ENCODE results near the gene DLG1.

The DLG1 gene

DNA sequence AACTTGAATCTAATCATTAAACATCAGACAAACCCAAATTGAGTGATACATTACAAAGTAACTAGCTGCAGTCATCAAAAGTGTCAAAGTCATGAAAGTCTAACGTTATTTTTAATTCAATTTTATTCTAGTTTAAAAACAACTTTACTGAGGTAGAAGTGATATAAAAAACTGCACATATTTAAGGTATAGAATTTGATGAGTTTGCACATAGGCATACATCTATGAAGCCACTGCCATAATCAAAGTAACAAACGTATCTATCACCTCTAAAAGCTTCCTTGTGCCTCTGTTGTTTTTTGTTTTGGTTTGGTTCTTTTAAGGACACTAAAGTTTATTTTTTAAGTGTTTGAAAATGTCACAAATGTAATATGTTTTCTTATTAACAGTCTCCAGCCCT lies 130.9 kb downstream of the DLG1 start:
- DNase-seq, result no peak

- no peak for DNase-seq
Observed at GRCh38 chr3:197165890-197166289, 132.5 kb downstream of the DLG1 start.

DNA sequence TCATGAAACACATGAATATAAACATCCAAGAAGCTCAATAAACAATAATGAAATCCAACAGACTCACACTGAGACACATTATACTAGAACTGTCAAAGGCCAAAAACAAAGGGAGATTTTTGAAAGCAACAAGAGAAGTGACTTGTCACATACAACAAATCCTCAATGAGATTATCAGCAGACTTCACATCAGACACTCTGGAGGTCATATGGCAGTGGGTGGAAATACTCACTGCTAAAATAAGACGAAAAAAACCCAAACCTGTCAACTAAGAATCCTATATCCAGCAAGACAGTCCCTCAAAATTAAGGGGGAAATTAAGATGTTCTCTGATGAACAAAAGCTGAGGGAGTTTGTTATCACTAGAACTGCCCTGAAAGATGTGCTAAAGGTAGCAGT lies 143.4 kb downstream of the DLG1 start:
- DNase-seq, result no peak

DNA sequence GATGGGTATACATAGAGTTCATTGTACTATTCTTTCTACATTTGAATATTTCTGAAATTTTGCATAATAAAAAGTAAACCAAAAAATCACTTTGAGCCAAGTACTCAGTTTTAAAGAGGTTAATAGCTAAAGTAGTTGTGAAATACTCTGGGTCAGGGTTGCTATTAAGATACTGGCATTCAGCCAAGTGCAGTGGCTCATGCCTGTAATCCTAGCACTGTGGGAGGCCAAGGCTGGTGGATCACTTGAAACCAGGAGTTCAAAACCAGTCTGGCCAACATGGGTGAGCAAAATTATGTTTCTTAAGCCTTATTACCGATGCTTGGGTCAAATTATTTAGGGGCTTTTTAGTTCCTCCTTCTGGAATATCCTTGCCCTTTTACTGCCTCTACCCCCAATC lies 146.8 kb downstream of the DLG1 start:
- DNase-seq, result peak; percentile 3

GRCh38 chr3:197149528-197149927 lies 148.9 kb downstream of the DLG1 start:
- DNase-seq, result no peak

- no peak for DNase-seq
Observed at GRCh38 chr3:197144188-197144587, 154.2 kb downstream of the DLG1 start.

- no peak for DNase-seq
Observed at GRCh38 chr3:197139586-197139985, 158.8 kb downstream of the DLG1 start.

GRCh38 chr3:197137751-197138150 lies 160.7 kb downstream of the DLG1 start:
- DNase-seq, result no peak

- no peak for DNase-seq
Observed at GRCh38 chr3:197136744-197137143, 161.7 kb downstream of the DLG1 start.

- no peak for DNase-seq
Observed at GRCh38 chr3:197135212-197135611, 163.2 kb downstream of the DLG1 start.

DNA sequence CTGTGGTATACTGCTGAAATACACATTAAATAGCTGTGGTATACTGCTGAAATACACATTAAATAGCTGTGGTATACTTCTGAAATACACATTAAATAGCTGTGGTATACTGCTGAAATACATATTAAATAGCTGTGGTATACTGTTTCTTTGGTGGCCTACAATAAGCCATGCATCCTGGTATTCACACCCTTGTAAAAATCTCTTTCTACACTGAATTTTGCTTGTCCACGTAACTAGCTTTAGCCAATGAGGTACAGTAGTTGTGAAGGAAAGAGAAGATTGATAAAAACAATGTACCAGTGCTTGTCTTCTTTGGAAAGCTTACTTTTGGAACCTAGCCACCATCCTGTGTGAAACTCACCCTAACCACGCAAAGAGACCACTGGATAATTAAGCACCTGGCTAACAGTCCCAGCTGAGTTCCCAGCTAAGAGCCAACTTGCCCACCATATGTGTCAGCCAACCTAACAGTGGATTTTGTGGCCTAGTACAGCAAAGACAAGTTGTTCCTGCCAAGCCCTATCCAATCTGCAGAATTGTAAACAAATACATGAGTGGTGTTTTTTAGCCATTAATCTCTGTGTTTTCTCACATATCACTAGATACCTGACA lies 165.4 kb downstream of the DLG1 start:
- no peak for DNase-seq

- DNase-seq, result no peak
Observed at GRCh38 chr3:197125636-197126035, 172.8 kb downstream of the DLG1 start.

DNA sequence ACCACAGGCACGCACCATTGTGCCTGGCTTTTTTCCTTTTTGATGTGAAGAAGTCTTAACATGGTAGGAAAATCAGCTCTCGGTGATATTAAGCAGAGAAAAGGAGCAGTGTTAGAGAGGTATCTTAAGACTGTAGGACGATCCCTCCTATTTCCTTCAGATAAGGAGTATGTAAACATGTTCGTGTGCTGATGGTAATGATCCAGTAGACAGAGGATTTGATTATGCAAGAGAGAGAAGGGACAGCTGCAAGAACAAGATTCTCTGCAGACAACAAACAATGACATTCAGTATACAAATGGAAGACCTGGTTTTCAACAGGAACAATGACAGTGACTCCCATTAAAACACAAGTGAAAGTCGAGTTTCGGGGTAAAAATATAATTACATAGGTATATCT lies 173.7 kb downstream of the DLG1 start:
- no peak for DNase-seq

- no peak for DNase-seq
Observed at GRCh38 chr3:197122394-197122793, 176.0 kb downstream of the DLG1 start.

DNA sequence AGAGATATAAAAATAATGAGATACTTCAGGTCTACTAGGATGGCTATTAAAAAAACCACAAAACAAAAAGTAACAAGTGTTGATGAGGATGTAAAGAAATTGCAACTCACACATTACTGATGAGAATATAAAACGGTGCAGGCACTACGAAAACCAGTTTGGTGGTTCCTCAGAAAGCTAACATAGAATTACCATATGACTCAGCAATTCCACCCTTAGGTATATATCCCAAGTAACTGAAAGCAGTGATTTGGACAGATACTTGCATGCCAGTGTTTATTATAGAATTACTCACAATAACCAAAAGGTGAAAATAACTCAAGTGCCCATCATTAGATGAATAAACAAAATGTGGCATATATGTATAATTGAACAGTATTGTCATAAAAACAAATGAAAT lies 181.3 kb downstream of the DLG1 start:
- no peak for DNase-seq

- no peak for DNase-seq
Observed at GRCh38 chr3:197114007-197114406, 184.4 kb downstream of the DLG1 start.

DNA sequence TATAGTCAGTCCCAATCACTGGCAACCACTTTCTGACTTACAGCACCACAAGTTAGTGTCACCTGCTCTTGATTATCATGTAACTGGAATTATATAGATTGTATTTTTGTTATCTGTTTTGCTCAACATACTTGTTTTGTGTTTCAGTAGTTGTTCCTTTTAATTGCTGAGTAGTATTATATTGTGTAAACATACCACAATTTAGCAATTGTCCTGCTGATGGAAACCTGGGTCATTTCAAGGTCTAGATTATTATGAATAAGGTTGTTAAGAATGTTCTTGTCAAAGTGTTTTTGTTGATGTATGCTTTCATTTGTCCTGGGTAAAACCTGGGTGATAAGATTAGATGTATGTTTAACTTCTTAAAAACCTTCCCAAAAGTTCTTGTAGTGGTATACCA lies 186.7 kb downstream of the DLG1 start:
- DNase-seq, result no peak

GRCh38 chr3:197105786-197106185 lies 192.6 kb downstream of the DLG1 start:
- no peak for DNase-seq

DNA sequence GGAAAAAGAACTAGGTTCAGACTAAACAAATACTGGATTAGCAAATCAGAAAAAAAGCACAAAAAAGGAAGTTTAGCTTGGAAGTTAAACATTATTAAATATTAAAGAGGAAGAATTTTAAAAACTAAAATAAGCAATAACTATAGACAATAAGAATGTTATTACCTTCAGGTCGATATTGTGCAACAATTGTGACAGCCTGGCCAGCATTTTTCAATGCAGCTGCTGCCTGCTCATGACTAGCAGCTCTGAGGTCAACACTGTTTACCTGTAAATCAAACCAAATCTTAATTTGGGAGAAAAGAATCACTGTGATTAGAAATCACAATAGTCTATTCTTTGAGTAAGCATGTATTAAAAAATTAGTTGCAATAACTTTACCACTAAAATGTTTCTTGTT lies 193.7 kb downstream of the DLG1 start:
- DNase-seq, result no peak

DNA sequence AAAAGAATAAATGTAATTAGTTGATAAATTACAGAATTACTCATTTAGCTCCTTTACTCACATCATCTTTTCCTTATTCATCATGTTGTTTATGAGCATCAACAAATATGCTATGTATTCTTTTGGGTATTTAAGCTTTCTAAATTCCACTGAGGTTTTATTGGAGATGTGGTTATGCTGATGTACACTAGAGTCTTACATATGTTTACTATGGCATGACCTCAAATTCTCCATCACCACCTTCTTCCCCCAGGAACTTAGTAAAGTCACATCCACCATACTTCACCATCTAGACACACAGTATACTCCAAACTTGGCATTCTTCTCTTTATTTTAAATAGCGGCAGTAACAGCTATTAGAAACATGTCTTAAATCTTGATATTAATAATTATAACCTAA lies 194.6 kb downstream of the DLG1 start:
- DNase-seq, result no peak

DNA sequence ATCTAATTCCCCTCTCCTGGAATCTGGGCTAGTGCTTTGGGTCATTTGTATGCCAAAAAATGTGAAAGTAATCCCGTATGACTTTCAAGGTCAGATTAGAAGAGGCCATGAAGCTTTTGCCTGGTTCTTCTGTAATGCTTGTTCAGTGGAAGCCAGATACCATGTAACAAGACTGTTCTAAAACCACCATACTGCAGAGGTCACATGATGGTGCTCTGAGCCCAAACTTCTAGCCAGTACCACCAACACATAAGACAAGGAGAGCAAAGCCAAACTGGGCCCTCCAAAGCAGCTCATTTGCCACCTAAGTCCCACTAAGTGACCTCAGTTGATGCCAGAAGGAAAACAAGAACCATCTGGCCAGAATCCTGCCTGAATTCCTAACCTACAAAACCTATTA lies 204.5 kb downstream of the DLG1 start:
- DNase-seq, result no peak

GRCh38 chr3:197088370-197088769 lies 210.0 kb downstream of the DLG1 start:
- DNase-seq, result no peak

DNA sequence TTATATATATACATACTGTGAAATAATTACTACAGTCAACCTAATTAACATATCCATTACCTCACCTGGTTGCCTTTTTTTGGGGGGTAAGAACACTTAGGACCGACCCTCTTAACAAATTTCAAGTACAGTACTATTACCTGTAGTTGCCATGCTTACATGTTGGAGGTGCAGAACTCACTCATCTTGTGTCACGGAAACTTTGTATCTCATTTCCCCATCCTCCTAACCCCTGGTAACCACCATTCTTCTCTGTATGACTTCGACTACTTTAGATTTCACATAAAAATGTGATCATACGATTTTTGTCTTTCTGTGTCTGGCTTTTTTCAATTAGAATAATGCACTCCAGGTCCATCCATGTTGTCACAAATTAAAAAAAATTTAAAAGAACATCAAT lies 213.3 kb downstream of the DLG1 start:
- DNase-seq, result no peak

- DNase-seq, result no peak
Observed at GRCh38 chr3:197083486-197083885, 214.9 kb downstream of the DLG1 start.

DNA sequence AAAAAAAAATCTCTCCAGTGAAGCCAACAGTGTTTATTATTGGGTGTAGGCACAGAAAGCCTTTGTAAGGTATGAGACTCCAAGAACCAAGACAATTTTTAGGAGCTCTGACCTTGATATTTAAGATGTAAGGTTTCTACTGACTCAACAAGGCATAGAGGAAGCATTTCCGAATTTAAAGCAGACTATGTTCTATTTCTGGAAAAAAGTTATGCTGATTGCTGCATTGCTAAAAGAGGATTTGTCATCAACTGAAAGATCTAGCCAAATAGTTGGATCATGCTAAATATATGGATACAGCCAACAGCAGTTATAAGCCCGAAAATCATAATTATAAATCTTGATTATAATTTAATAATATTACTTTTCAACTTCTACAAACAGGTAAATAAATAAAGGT lies 215.5 kb downstream of the DLG1 start:
- no peak for DNase-seq

DNA sequence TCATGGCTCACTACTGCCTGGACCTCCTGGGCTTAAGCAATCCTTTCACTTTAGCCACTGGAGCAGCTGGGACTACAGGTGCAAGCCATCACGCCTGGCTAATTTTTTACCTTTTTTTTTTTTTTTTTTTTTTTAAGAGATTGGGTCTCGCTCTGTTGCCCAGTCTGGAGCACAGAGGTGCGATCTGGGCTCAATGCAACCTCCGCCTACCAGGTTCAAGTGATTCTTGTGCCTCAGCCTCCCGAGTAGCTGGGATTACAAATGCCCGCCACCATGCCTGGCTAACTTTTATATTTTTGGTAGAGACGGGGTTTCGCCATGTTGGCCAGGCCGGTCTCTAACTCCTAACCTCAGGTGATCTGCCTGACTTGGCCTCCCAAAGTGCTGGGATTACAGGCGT lies 218.1 kb downstream of the DLG1 start:
- no peak for DNase-seq
